Trophoblast cell (in vitro differentiated cells and primary cell): Measurements from ENCODE around the gene TENM3.

ENCODE experiments used
- DNase-seq, 2 donors: peaks; one replicate each; pipeline ENCODE4 v3.0.0-alpha.2; 2016
- H2AFZ ChIP-seq: 2 replicates; pipeline ENCODE4 v1.6.1; 2013; ENCODE audit warnings: low read length, moderate library complexity, mild to moderate bottlenecking; ENCODE audit not compliant: insufficient read depth, poor library complexity
- H2AK5ac ChIP-seq: 2 replicates; pipeline ENCODE4 v1.6.1; 2013; ENCODE audit warnings: mild to moderate bottlenecking, low read length
- H2BK120ac ChIP-seq: 2 replicates; pipeline ENCODE4 v1.6.1; 2013; ENCODE audit warnings: low read length, mild to moderate bottlenecking, moderate library complexity; ENCODE audit not compliant: insufficient read depth, poor library complexity
- H2BK12ac ChIP-seq: 2 replicates; pipeline ENCODE4 v1.6.1; 2013; ENCODE audit warnings: mild to moderate bottlenecking, low read length, moderate library complexity
- H2BK5ac ChIP-seq: 2 replicates; pipeline ENCODE4 v1.6.1; 2013; ENCODE audit warnings: low read length, low read depth, moderate library complexity, mild to moderate bottlenecking; ENCODE audit not compliant: poor library complexity
- H3K14ac ChIP-seq: 2 replicates; pipeline ENCODE4 v1.6.1; 2013; ENCODE audit warnings: mild to moderate bottlenecking, low read length
- H3K18ac ChIP-seq: 2 replicates; pipeline ENCODE4 v1.6.1; 2013; ENCODE audit warnings: mild to moderate bottlenecking, low read length
- H3K23ac ChIP-seq: 2 replicates; pipeline ENCODE4 v1.6.1; 2013; ENCODE audit warnings: low read length
- H3K27ac ChIP-seq: 2 replicates; pipeline ENCODE4 v1.5.1; 2013; ENCODE audit warnings: low read depth, mild to moderate bottlenecking, inconsistent platforms, low read length, moderate library complexity
- H3K27me3 ChIP-seq: 2 replicates; pipeline ENCODE4 v1.6.1; 2013; ENCODE audit warnings: inconsistent platforms, mild to moderate bottlenecking, low read length, moderate library complexity; ENCODE audit not compliant: insufficient read depth
- H3K36me3 ChIP-seq, 2 experiments: 1 replicate in 1 of 2; 2 replicates in 1 of 2; pipeline ENCODE4 v1.6.1; 2013; ENCODE audit warnings: low read length in 2 of 2, mild to moderate bottlenecking in 2 of 2, moderate library complexity in 1 of 2; ENCODE audit not compliant: insufficient read depth in 2 of 2, control insufficient read depth in 1 of 2
- H3K4ac ChIP-seq: 2 replicates; pipeline ENCODE4 v1.6.1; 2013; ENCODE audit warnings: low read depth, mild to moderate bottlenecking, low read length, moderate library complexity
- H3K4me1 ChIP-seq, 2 experiments: 1 replicate in 1 of 2; 2 replicates in 1 of 2; pipeline ENCODE4 v1.6.1; 2013; ENCODE audit warnings: low read length in 2 of 2, mild to moderate bottlenecking in 2 of 2, moderate library complexity in 1 of 2; ENCODE audit not compliant: insufficient read depth in 2 of 2, control insufficient read depth in 1 of 2
- H3K4me2 ChIP-seq: 2 replicates; pipeline ENCODE4 v1.6.1; 2013; ENCODE audit warnings: inconsistent platforms, mild to moderate bottlenecking, low read length, moderate library complexity
- H3K4me3 ChIP-seq: 2 replicates; pipeline ENCODE4 v1.5.1; 2013; ENCODE audit warnings: mild to moderate bottlenecking, low read depth, low read length, inconsistent platforms
- H3K79me1 ChIP-seq: one replicate; pipeline ENCODE4 v1.6.1; 2013; ENCODE audit warnings: low read length
- H3K79me2 ChIP-seq: 2 replicates; pipeline ENCODE4 v1.6.1; 2013; ENCODE audit warnings: low read length, mild to moderate bottlenecking; ENCODE audit not compliant: control insufficient read depth, insufficient read depth, poor library complexity
- H3K9ac ChIP-seq: 2 replicates; pipeline ENCODE4 v1.6.1; 2013; ENCODE audit warnings: mild to moderate bottlenecking, low read length
- H3K9me3 ChIP-seq: 2 replicates; pipeline ENCODE4 v1.6.1; 2013; ENCODE audit warnings: low read depth, mild to moderate bottlenecking, control low read depth, inconsistent platforms, low read length; ENCODE audit not compliant: insufficient read depth
- H4K12ac ChIP-seq: 2 replicates; pipeline ENCODE4 v1.6.1; 2013; ENCODE audit warnings: low read depth, mild to moderate bottlenecking, low read length, moderate library complexity
- H4K8ac ChIP-seq: 2 replicates; pipeline ENCODE4 v1.6.1; 2013; ENCODE audit warnings: low read depth, mild to moderate bottlenecking, low read length, moderate library complexity
- H4K91ac ChIP-seq: one replicate; pipeline ENCODE4 v1.6.1; 2013; ENCODE audit warnings: low read depth, mild to moderate bottlenecking, low read length, moderate library complexity
- WGBS: extraction: QIAGEN DNeasy Blood & Tissue Kit; methylation state at CpG from one replicate; pipeline ENCODE4 v1.1.7; 2013; ENCODE audit warnings: missing lambda C conversion rate; ENCODE audit not compliant: insufficient read length, insufficient coverage; ENCODE audit errors: extremely low coverage; 5-methylcytosine and 5-hydroxymethylcytosine counted together

Gene TENM3

GRCh38 chr4:182765987-182766856 lies 523.0 kb downstream of the TENM3 start:
- no peak overlapping the region for H4K12ac ChIP-seq
- no CpG with 5 or more reads among the region's 7 CpGs for WGBS

GRCh38 chr4:182766857-182767250 lies 523.7 kb downstream of the TENM3 start:
- Histone ChIP-seq H3K4me2 (no peak overlapping the region), H3K18ac (no peak overlapping the region), H2BK5ac (no peak overlapping the region), H3K23ac (no peak overlapping the region), H2AFZ (no peak overlapping the region), H4K8ac (no peak overlapping the region), H3K36me3 (peaks cover 0 to 6% of the 10 kb centered on the region in 2 experiments), H3K9me3 (no peaks in the 10 kb centered on the region), H4K12ac (no peak overlapping the region), H3K9ac (no peak overlapping the region), H3K27me3 (no peaks in the 10 kb centered on the region), H3K27ac (peak overlapping the region; percentile 65), H2BK12ac (no peak overlapping the region), H3K14ac (no peak overlapping the region), H2AK5ac (no peak overlapping the region), H3K79me2 (no peaks in the 10 kb centered on the region), H3K79me1 (peaks cover 8% of the 10 kb centered on the region), H3K4ac (no peak overlapping the region), H4K91ac (no peak overlapping the region), H3K4me3 (no peak overlapping the region), H2BK120ac (no peak overlapping the region), H3K4me1 (peaks cover 6 to 19% of the 10 kb centered on the region in 2 experiments)
- DNase-seq = no peak
- 100% methylated on average over 1 of the region's 5 CpGs for WGBS

More at GRCh38 chr4:182765987-182766856, 523.0 kb downstream of the TENM3 start:
- no peak overlapping the region for H3K4me3 ChIP-seq
- H3K9me3 ChIP-seq = no peaks in the 10 kb centered on the region
- H3K9ac ChIP-seq = no peak overlapping the region
- no peak overlapping the region for H3K18ac ChIP-seq
- H3K14ac ChIP-seq = no peak overlapping the region
- no peak overlapping the region for H3K23ac ChIP-seq
- peak overlapping the region; percentile 65 for H3K27ac ChIP-seq
- H2AK5ac ChIP-seq = no peak overlapping the region
- H2BK12ac ChIP-seq = no peak overlapping the region
- H3K36me3 ChIP-seq = peaks cover 0 to 4% of the 10 kb centered on the region in 2 experiments
- no peak overlapping the region for H4K91ac ChIP-seq
- no peak overlapping the region for H2BK120ac ChIP-seq
- H3K4me2 ChIP-seq = no peak overlapping the region
- peaks cover 5 to 19% of the 10 kb centered on the region in 2 experiments for H3K4me1 ChIP-seq
- no peak overlapping the region for H2AFZ ChIP-seq
- H4K8ac ChIP-seq = no peak overlapping the region
- H3K27me3 ChIP-seq = no peaks in the 10 kb centered on the region
- no peaks in the 10 kb centered on the region for H3K79me2 ChIP-seq
- DNase-seq = no peak
- no peak overlapping the region for H3K4ac ChIP-seq
- H2BK5ac ChIP-seq = peak overlapping the region; percentile 19
- peaks cover 8% of the 10 kb centered on the region for H3K79me1 ChIP-seq

GRCh38 chr4:182768838-182769237 lies 525.6 kb downstream of the TENM3 start:
- H3K36me3 ChIP-seq = peaks cover 0 to 9% of the 10 kb centered on the region in 2 experiments
- H2AFZ ChIP-seq = no peak overlapping the region
- no peak for DNase-seq
- H2BK12ac ChIP-seq = no peak overlapping the region
- peaks cover 8% of the 10 kb centered on the region for H3K79me1 ChIP-seq
- WGBS = no CpG with 5 or more reads among the region's 4 CpGs
- no peak overlapping the region for H4K8ac ChIP-seq
- peaks cover 6 to 17% of the 10 kb centered on the region in 2 experiments for H3K4me1 ChIP-seq
- H3K27ac ChIP-seq = peak overlapping the region; percentile 36
- H3K79me2 ChIP-seq = no peaks in the 10 kb centered on the region
- H3K4me3 ChIP-seq = no peak overlapping the region
- H3K18ac ChIP-seq = no peak overlapping the region
- H3K4ac ChIP-seq = no peak overlapping the region
- no peak overlapping the region for H3K9ac ChIP-seq
- H2BK120ac ChIP-seq = peak overlapping the region; percentile 16
- no peak overlapping the region for H2BK5ac ChIP-seq
- no peaks in the 10 kb centered on the region for H3K9me3 ChIP-seq
- no peak overlapping the region for H4K12ac ChIP-seq
- H3K14ac ChIP-seq = no peak overlapping the region
- no peaks in the 10 kb centered on the region for H3K27me3 ChIP-seq
- H2AK5ac ChIP-seq = no peak overlapping the region
- no peak overlapping the region for H3K23ac ChIP-seq
- no peak overlapping the region for H4K91ac ChIP-seq
- no peak overlapping the region for H3K4me2 ChIP-seq

GRCh38 chr4:182770259-182770995 lies 527.2 kb downstream of the TENM3 start:
- Histone ChIP-seq H4K8ac (no peak overlapping the region), H3K23ac (no peak overlapping the region), H2AFZ (no peak overlapping the region), H3K27me3 (no peaks in the 10 kb centered on the region), H4K91ac (no peak overlapping the region), H3K9ac (no peak overlapping the region), H3K27ac (peak overlapping the region; percentile 7), H4K12ac (no peak overlapping the region), H2BK5ac (peak overlapping the region; percentile 18), H3K79me1 (peaks cover 8% of the 10 kb centered on the region), H2BK12ac (peak overlapping the region; percentile 1), H3K79me2 (no peaks in the 10 kb centered on the region), H3K14ac (no peak overlapping the region), H3K9me3 (no peaks in the 10 kb centered on the region), H3K4me2 (no peak overlapping the region), H3K4me3 (no peak overlapping the region), H3K4me1 (peaks cover 6 to 17% of the 10 kb centered on the region in 2 experiments), H3K18ac (peak overlapping the region; percentile 16), H2BK120ac (peak overlapping the region; percentile 13), H3K36me3 (peaks cover 7 to 17% of the 10 kb centered on the region in 2 experiments), H2AK5ac (no peak overlapping the region), H3K4ac (peak overlapping the region; percentile 8)
- no CpG with 5 or more reads among the region's 14 CpGs for WGBS
- no peak for DNase-seq
